ENCODE measurements around the gene MAB21L4. TPM values are rescaled to one million over a fixed set of nuclear protein-coding genes. Genes with fewer than 3 reads are reported as not detected.

The MAB21L4 gene
- total and polyA plus RNA-seq, 4 donors, result 0.22 to 0.35 TPM; not detected in 2

DNA sequence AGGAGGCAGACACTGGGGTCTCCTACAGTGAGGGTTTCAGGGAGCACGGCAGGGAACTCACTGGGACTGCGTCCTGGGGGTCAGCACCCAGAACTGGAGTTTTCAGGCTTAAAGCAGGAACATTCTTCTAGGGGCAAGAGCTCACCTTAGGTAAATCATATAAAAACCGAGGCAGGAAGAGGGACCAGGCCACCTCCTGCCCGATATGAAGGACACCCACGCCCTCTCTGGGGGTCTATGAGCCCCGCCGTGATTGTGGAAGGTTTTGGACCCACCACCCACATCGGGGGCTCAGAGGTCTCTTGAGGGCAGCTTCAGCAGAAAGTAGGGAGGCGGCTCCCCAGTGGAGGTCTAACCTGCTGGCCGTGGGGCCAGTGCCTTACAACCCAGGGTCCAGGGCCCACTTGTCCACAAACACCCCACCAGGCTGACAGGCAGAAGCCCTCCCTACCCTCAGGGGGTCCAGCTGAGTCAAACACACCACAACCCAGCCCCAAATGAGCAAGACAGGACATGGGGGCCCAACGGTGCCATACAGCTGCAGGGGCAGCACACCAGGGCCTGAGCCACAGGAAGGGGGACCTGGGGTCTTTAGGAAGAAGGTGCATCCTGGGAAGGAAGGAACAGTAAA lies 35.5 kb upstream of the MAB21L4 start:
- H3K9me3 ChIP-seq (ENCODE audit: control insufficient read depth, insufficient read depth, low read length), result no peaks in the 10 kb centered on the region
- no peaks in the 10 kb centered on the region for H3K36me3 ChIP-seq (ENCODE audit: control insufficient read depth, insufficient read depth, low read length)
- no peaks in the 10 kb centered on the region for H3K27me3 ChIP-seq (ENCODE audit: control insufficient read depth, insufficient read depth, low read length)
- H3K27ac ChIP-seq (ENCODE audit: low read depth, low read length), result no peak overlapping the region
- DNase-seq (ENCODE audit: low read depth in 4 of 6, low spot score in 6 of 6), result no peak
- H3K4me3 ChIP-seq (ENCODE audit: low read depth, low read length), result no peak overlapping the region
- H3K4me1 ChIP-seq (ENCODE audit: control insufficient read depth, insufficient read depth, low read length), result no peaks in the 10 kb centered on the region
- WGBS (ENCODE audit: insufficient coverage), result 83% methylated on average over 10 of the region's 11 CpGs

DNA sequence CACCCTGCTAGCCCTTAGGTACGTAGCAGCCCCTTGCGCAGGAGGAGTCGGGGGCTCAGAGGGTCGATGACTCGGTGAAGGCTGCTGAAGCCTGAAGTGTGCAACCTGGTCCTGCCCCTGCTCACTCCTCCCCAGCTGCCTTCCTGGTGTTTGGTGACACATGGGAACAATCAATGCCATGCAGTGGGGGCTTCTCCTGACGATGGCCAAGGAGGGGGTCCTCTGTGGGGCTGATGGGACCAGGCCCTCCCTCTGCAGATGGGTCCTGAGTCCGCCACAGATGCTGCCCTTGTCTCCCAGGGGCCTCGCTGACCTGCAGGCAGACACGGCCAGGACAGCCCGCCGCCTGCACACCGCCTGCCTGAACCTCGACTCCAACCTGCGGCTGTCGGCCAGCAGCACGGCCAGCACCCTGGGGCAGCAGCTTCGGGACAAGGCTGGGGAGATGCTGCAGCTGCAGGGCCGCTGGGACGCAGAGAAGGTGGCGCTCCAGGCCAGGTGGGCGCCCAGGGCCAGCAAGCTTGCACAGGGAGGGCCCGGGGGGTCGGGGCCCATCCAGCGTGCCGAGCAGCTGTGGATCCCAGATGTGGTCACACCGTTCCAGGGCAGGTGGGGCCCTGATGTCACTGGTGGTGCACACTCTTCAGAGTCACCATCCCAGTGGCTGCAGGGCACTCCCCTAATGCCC lies 34.8 kb upstream of the MAB21L4 start:
- H3K9me3 ChIP-seq (ENCODE audit: control insufficient read depth, insufficient read depth, low read length), result no peaks in the 10 kb centered on the region
- no peaks in the 10 kb centered on the region for H3K27me3 ChIP-seq (ENCODE audit: control insufficient read depth, insufficient read depth, low read length)
- no peak overlapping the region for H3K27ac ChIP-seq (ENCODE audit: low read depth, low read length)
- WGBS (ENCODE audit: insufficient coverage), result 78% methylated on average over 26 of the region's 26 CpGs
- no peaks in the 10 kb centered on the region for H3K4me1 ChIP-seq (ENCODE audit: control insufficient read depth, insufficient read depth, low read length)
- no peak overlapping the region for H3K4me3 ChIP-seq (ENCODE audit: low read depth, low read length)
- H3K36me3 ChIP-seq (ENCODE audit: control insufficient read depth, insufficient read depth, low read length), result no peaks in the 10 kb centered on the region
- DNase-seq (ENCODE audit: low read depth in 4 of 6, low spot score in 6 of 6), result no peak

DNA sequence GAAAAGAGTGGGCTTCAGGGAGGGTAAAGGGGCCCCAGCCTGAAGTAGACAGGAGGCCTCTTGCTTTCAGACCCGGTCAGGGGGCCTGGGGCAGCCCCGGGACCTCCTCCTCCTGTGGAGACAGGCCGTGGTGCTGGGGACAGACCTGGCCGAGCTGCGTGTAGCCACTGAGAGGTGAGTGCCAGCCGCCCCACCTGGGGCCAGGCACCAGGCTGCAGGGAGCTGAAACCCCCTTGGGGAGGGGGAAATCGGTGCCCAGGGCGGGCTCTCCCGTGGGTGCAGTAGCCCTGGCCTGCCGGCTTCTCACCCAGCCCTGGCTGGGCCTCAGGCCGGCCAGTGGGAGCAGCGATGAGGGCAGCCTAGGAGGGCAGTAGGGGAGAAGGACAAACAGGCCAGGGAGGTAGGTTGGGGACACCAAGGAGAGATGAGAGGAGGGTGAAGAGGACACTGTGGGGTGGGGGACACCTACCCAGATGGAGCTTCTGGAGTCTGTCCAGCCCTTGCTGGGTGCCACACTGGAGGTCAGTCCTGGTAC lies 34.2 kb upstream of the MAB21L4 start:
- H3K27ac ChIP-seq (ENCODE audit: low read depth, low read length), result no peak overlapping the region
- no peaks in the 10 kb centered on the region for H3K27me3 ChIP-seq (ENCODE audit: control insufficient read depth, insufficient read depth, low read length)
- no peak overlapping the region for H3K4me3 ChIP-seq (ENCODE audit: low read depth, low read length)
- no peaks in the 10 kb centered on the region for H3K9me3 ChIP-seq (ENCODE audit: control insufficient read depth, insufficient read depth, low read length)
- 84% methylated on average over 9 of the region's 12 CpGs for WGBS (ENCODE audit: insufficient coverage)
- no peak for DNase-seq (ENCODE audit: low read depth in 4 of 6, low spot score in 6 of 6)
- no peaks in the 10 kb centered on the region for H3K4me1 ChIP-seq (ENCODE audit: control insufficient read depth, insufficient read depth, low read length)
- no peaks in the 10 kb centered on the region for H3K36me3 ChIP-seq (ENCODE audit: control insufficient read depth, insufficient read depth, low read length)

DNA sequence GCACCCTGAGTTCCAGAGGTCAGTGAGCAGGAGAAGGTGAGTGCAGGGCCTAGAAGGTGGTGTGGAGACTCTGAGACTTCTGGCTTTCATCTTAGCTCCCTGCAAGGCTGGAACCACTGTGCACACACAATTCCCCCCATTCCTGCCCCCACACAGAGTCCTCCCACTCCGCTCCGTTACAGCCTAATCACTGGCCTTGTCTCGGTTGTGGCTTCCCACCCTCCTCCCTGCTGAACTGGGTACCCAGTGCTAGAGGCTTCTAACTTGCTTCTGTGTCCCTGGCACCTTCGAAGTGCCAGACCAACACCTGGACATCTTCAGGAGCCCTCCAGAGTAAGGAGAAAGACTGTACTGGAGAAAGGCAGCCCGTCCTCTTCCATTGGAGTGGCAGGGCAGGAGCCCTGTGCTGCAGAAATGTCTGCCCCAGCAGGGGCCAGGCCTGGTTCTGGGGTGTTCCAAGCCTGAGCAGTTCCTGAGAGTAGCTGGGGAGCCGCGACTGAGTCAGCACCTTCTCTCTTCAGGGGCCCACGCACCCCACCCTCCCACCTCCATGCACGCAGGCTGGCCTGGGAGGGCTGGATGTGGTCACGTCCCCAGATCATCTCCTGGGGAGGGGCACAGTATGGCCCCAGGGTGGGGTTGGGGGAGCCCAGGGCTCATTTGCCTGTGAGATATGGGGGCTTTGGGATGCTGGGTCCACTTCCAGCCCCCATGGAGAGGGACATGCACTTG lies 33.6 kb upstream of the MAB21L4 start:
- no peaks in the 10 kb centered on the region for H3K36me3 ChIP-seq (ENCODE audit: control insufficient read depth, insufficient read depth, low read length)
- H3K9me3 ChIP-seq (ENCODE audit: control insufficient read depth, insufficient read depth, low read length), result no peaks in the 10 kb centered on the region
- H3K4me3 ChIP-seq (ENCODE audit: low read depth, low read length), result no peak overlapping the region
- no peak overlapping the region for H3K27ac ChIP-seq (ENCODE audit: low read depth, low read length)
- no peak for DNase-seq (ENCODE audit: low read depth in 4 of 6, low spot score in 6 of 6)
- 76% methylated on average over 8 of the region's 10 CpGs for WGBS (ENCODE audit: insufficient coverage)
- H3K27me3 ChIP-seq (ENCODE audit: control insufficient read depth, insufficient read depth, low read length), result no peaks in the 10 kb centered on the region
- H3K4me1 ChIP-seq (ENCODE audit: control insufficient read depth, insufficient read depth, low read length), result no peaks in the 10 kb centered on the region

DNA sequence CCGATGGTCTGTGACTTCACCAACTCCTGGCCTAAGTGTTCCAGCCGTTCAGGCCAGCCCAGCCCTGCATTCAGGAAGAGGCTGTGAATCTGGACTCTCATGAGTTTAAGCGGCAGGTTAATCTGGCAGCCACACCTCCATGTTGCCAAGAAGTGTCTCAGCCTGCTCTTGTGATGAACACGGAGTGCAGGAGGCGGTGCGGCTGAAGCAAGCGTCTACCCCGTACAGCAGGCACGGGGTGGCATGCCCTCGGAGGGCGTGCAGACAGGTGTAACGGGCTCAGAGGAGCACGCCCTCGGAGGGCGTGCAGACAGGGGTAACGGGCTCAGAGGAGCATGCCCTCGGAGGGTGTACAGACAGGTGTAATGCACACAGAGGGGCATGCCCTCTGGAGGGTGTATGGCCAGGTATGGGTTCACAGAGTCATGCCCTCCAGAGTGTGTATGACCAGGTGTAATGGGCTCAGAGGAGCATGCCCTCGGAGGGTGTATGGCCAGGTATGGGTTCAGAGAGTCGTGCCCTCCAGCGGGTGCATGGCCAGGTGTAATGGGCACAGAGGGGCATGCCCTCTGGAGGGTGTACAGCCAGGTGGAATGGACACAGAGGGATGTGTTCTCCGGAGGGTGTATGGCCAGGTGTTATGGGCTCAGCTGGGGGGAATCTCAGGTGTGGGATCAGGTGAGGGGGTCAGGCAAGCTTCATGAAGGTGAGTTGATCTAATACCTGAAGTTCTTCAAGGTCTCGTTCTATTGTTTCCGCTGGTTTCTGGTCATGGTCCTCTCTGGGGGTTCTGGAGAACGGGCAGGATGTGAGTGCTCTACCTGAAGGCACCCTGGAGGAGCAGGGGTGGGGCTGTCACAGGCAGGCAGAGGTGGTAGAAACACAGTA lies 32.8 kb upstream of the MAB21L4 start:
- DNase-seq (ENCODE audit: low read depth in 4 of 6, low spot score in 6 of 6), result no peak
- H3K4me3 ChIP-seq (ENCODE audit: low read depth, low read length), result no peak overlapping the region
- 90% methylated on average over 24 of the region's 24 CpGs for WGBS (ENCODE audit: insufficient coverage)
- no peaks in the 10 kb centered on the region for H3K36me3 ChIP-seq (ENCODE audit: control insufficient read depth, insufficient read depth, low read length)
- no peak overlapping the region for H3K27ac ChIP-seq (ENCODE audit: low read depth, low read length)
- H3K9me3 ChIP-seq (ENCODE audit: control insufficient read depth, insufficient read depth, low read length), result no peaks in the 10 kb centered on the region
- no peaks in the 10 kb centered on the region for H3K27me3 ChIP-seq (ENCODE audit: control insufficient read depth, insufficient read depth, low read length)
- H3K4me1 ChIP-seq (ENCODE audit: control insufficient read depth, insufficient read depth, low read length), result no peaks in the 10 kb centered on the region

DNA sequence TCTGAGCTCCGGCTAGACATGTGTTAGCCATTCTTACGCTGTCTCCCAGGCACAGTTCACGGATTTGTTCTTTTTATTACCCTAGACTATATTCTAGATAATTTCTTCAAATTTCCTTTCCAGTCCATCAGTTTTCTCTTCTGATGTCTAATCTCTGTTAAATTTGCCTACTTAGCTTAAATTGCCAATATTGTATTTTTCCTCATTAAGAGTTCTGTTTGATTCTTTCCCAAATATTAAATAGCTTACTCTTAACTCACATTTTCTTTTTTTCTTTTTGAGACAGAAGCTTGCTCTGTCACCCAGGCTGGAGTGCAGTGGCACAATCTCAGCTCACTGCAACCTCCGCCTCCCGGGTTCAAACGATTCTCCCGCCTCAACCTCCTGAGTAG lies 31.4 kb upstream of the MAB21L4 start:
- 100% methylated on average over 4 of the region's 7 CpGs for WGBS (ENCODE audit: insufficient coverage)
- DNase-seq (ENCODE audit: low read depth in 4 of 6, low spot score in 6 of 6), result no peak
- H3K4me1 ChIP-seq (ENCODE audit: control insufficient read depth, insufficient read depth, low read length), result peaks cover 5% of the 10 kb centered on the region
- no peak overlapping the region for H3K27ac ChIP-seq (ENCODE audit: low read depth, low read length)
- H3K36me3 ChIP-seq (ENCODE audit: control insufficient read depth, insufficient read depth, low read length), result no peaks in the 10 kb centered on the region
- no peaks in the 10 kb centered on the region for H3K27me3 ChIP-seq (ENCODE audit: control insufficient read depth, insufficient read depth, low read length)
- H3K9me3 ChIP-seq (ENCODE audit: control insufficient read depth, insufficient read depth, low read length), result no peaks in the 10 kb centered on the region
- no peak overlapping the region for H3K4me3 ChIP-seq (ENCODE audit: low read depth, low read length)

DNA sequence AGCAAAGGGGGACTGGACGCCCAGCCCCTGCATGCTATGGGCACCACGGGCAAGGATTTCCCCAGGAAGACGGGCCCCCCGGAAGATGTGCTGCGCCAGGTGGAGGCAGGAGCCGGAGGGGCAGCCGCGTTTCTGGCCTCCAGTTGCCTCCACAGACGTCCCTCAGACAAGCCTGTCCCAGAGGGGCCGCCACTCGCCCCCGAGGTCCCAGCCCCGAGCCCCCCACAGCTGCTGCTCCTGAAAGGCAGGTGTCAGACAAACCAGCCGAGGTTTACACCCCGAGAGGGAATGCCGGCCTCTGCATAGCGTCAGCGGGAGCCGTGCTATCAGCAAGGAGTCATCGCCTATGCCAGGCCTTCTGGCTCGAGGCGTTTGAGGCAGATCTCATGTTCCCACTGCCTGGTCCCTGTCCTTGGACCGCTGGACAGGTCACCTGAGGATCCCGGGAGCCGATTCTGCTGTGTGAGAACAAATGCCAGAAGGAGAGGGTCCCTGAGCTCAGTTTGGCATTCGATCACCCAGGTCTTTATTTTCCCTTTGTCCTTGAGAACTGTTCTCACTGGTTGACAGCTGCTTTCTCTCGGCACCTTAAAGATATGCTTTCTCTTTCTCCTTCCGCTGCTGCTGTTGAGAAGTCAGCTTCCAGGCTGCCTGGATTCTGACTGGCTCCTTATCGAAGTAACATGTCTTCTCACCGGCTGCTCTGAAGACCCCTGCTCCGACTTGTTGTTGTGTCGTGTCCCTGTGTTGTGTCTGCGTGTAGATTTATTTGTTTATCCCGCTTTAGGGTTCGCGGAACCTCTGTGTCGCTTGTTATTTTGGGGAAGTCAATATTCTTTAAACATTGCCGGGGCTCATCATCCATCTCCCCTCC lies 30.8 kb upstream of the MAB21L4 start:
- Histone ChIP-seq H3K27me3 (ENCODE audit: control insufficient read depth, insufficient read depth, low read length) (no peaks in the 10 kb centered on the region), H3K4me3 (ENCODE audit: low read depth, low read length) (no peak overlapping the region), H3K4me1 (ENCODE audit: control insufficient read depth, insufficient read depth, low read length) (peaks cover 5% of the 10 kb centered on the region), H3K27ac (ENCODE audit: low read depth, low read length) (no peak overlapping the region), H3K9me3 (ENCODE audit: control insufficient read depth, insufficient read depth, low read length) (no peaks in the 10 kb centered on the region), H3K36me3 (ENCODE audit: control insufficient read depth, insufficient read depth, low read length) (no peaks in the 10 kb centered on the region)
- WGBS (ENCODE audit: insufficient coverage), result 63% methylated on average over 31 of the region's 38 CpGs
- DNase-seq (ENCODE audit: low read depth in 4 of 6, low spot score in 6 of 6), result peak in 1 of 6 donors; percentile 48

DNA sequence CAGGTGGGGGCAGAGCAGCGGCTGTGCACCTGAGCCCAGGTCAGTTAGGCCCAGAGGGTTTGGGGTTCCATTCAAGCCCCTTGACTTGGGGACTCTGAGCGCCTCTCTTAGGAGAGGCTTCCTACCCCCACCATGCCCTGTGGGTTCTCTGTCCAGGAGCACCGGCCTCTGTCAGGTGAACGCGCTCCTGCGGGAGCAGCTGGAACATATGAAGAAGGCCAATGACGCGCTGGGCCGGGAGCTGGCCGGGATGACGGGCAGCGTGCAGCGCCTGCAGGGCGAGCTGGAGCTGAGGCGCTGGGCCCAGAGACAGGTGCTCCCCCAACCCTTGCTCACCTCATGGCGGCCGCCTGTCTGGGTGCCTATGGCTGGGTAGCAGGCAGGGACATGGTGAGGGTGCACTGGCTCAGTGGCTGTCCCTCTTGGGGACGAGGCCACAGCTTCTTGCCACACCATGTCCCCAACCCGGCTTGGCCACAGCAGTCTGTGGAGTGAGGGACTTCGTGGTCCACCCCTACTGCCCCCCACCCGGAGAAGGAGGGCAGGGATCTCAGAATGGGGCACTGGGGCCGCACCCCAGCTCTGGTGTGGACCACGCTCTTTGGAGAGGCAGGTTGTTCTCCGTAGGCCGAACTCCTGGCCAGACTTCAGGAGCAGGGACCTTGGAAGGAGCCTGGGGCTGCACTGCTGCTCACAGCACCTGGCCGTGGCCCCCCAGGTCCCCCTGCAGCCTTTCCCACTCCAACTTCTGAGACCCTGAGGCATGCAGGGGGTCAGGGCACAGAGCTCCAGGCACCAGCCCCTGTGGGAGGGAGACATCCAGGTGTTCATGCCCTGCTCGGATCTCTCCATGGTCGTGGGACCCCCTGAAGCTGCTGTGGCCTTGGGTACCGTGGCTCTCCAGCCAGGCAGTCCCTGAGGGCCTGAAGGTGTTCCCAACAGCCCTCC lies 29.9 kb upstream of the MAB21L4 start:
- H3K4me3 ChIP-seq (ENCODE audit: low read depth, low read length), result no peak overlapping the region
- H3K4me1 ChIP-seq (ENCODE audit: control insufficient read depth, insufficient read depth, low read length), result peaks cover 10% of the 10 kb centered on the region
- no peak overlapping the region for H3K27ac ChIP-seq (ENCODE audit: low read depth, low read length)
- H3K9me3 ChIP-seq (ENCODE audit: control insufficient read depth, insufficient read depth, low read length), result no peaks in the 10 kb centered on the region
- no peak for DNase-seq (ENCODE audit: low read depth in 4 of 6, low spot score in 6 of 6)
- no peaks in the 10 kb centered on the region for H3K27me3 ChIP-seq (ENCODE audit: control insufficient read depth, insufficient read depth, low read length)
- H3K36me3 ChIP-seq (ENCODE audit: control insufficient read depth, insufficient read depth, low read length), result no peaks in the 10 kb centered on the region
- 86% methylated on average over 29 of the region's 29 CpGs for WGBS (ENCODE audit: insufficient coverage)

All from spinal cord (tissue), 10 donors.